ENCODE results near the gene TPRX2. TPM values are rescaled to one million over a fixed set of nuclear protein-coding genes. Genes with fewer than 3 reads are reported as not detected.
"Not testable (repeated sequence)": the region's sequence is repeated elsewhere in the genome, so short reads cannot be mapped to it uniquely, and the experiment has no call there.

The TPRX2 gene
- total RNA-seq (not detected), polyA plus RNA-seq (not detected)

- CTCF ChIA-PET (ENCODE audit: partially characterized antibody): interaction anchor here (3.8 kb wide), 1 partner anchor 10 kb away, joined by 15 read pairs; no protein-coding TSS in a partner anchor
- intact Hi-C loops (cut with micrococcal nuclease); H3K4me1 ChIP-seq (ENCODE audit: insufficient read depth, low read length); H3K27ac ChIP-seq (ENCODE audit: low read depth, low read length); POLR2A ChIA-PET (ENCODE audit: partially characterized antibody); H3K4me3 Mint-ChIP-seq; H3K9me3 Mint-ChIP-seq; H3K4me1 Mint-ChIP-seq; H3K36me3 Mint-ChIP-seq; DNase-seq; H3K4me3 ChIP-seq (ENCODE audit: low read length in 2 of 2); H3K9me3 ChIP-seq (ENCODE audit: control insufficient read depth in 1 of 2, low read length in 2 of 2); H3K27me3 ChIP-seq (ENCODE audit: insufficient read depth, low read length); H3K27ac Mint-ChIP-seq; H3K36me3 ChIP-seq (ENCODE audit: insufficient read depth, low read length): not testable (repeated sequence)
- peaks cover 12 to 27% of the 10 kb centered on the region in 2 donors for H3K27me3 Mint-ChIP-seq
These were observed at the start of gene TPRX2 for GRCh38 chr19:47858646-47859285. Gene TPRX2 (plus strand): TSS chr19:47859235. CDS start chr19:47859247, 12 bp downstream.

- H3K9me3 Mint-ChIP-seq: no peaks in the 10 kb centered on the region
- Histone ChIP-seq H3K27me3 (ENCODE audit: insufficient read depth, low read length) (no peaks in the 10 kb centered on the region), H3K4me1 (ENCODE audit: insufficient read depth, low read length) (no peaks in the 10 kb centered on the region), H3K27ac (ENCODE audit: low read depth, low read length) (no peak overlapping the region), H3K4me3 (ENCODE audit: low read length in 2 of 2) (no peak overlapping the region), H3K9me3 (ENCODE audit: control insufficient read depth in 1 of 2, low read length in 2 of 2) (no peaks in the 10 kb centered on the region), H3K36me3 (ENCODE audit: insufficient read depth, low read length) (no peaks in the 10 kb centered on the region)
- H3K4me3 Mint-ChIP-seq: no peak overlapping the region
- DNase-seq: peak; percentile 53 to 59 (median 58)
- intact Hi-C loops (cut with micrococcal nuclease): loop anchor here (1.0 kb wide), 1 partner anchor 50 kb away; no protein-coding TSS in a partner anchor
- peaks cover 8 to 11% of the 10 kb centered on the region in 2 donors for H3K27me3 Mint-ChIP-seq
- no peaks in the 10 kb centered on the region for H3K36me3 Mint-ChIP-seq
- no peaks in the 10 kb centered on the region for H3K4me1 Mint-ChIP-seq
- POLR2A ChIA-PET (ENCODE audit: partially characterized antibody): no interaction called here
- peak overlapping the region in 1 of 7 donors; percentile 54 for H3K27ac Mint-ChIP-seq
- CTCF ChIA-PET (ENCODE audit: partially characterized antibody): interaction anchor here (1.0 kb wide), 1 partner anchor 42 kb away, joined by 3 read pairs; no protein-coding TSS in a partner anchor
These were observed 45.6 kb upstream of the TPRX2 start for GRCh38 chr19:47813304-47813994.

- H3K4me3 ChIP-seq (ENCODE audit: low read length in 2 of 2): no peak overlapping the region
- H3K9me3 ChIP-seq (ENCODE audit: control insufficient read depth in 1 of 2, low read length in 2 of 2): no peaks in the 10 kb centered on the region
- DNase-seq: no peak
- H3K27me3 Mint-ChIP-seq: peaks cover 13 to 14% of the 10 kb centered on the region in 2 donors
- H3K9me3 Mint-ChIP-seq: no peaks in the 10 kb centered on the region
- no peak overlapping the region for H3K4me3 Mint-ChIP-seq
- no peaks in the 10 kb centered on the region for H3K36me3 Mint-ChIP-seq
- intact Hi-C loops (cut with micrococcal nuclease): loop anchor here (1.0 kb wide), 1 partner anchor 49 kb away; no protein-coding TSS in a partner anchor
- POLR2A ChIA-PET (ENCODE audit: partially characterized antibody): no interaction called here
- no peaks in the 10 kb centered on the region for H3K36me3 ChIP-seq (ENCODE audit: insufficient read depth, low read length)
- H3K27me3 ChIP-seq (ENCODE audit: insufficient read depth, low read length): no peaks in the 10 kb centered on the region
- H3K4me1 ChIP-seq (ENCODE audit: insufficient read depth, low read length): no peaks in the 10 kb centered on the region
- CTCF ChIA-PET (ENCODE audit: partially characterized antibody): interaction anchor here (1.0 to 1.2 kb wide), 3 partner anchors 8 to 42 kb away, joined by 3 to 4 read pairs (median 3); no protein-coding TSS in a partner anchor
- H3K27ac ChIP-seq (ENCODE audit: low read depth, low read length): no peak overlapping the region
- H3K4me1 Mint-ChIP-seq: no peaks in the 10 kb centered on the region
- peak overlapping the region in 1 of 7 donors; percentile 54 for H3K27ac Mint-ChIP-seq
These were observed 45.1 kb upstream of the TPRX2 start for GRCh38 chr19:47813995-47814328.

GRCh38 chr19:47816270-47816669 is 42.8 kb upstream of the TPRX2 start:
- H3K27ac ChIP-seq (ENCODE audit: low read depth, low read length); H3K27me3 ChIP-seq (ENCODE audit: insufficient read depth, low read length); H3K4me1 ChIP-seq (ENCODE audit: insufficient read depth, low read length); H3K36me3 Mint-ChIP-seq; H3K9me3 Mint-ChIP-seq; H3K4me3 Mint-ChIP-seq; H3K4me1 Mint-ChIP-seq; H3K4me3 ChIP-seq (ENCODE audit: low read length in 2 of 2); intact Hi-C loops (cut with micrococcal nuclease); H3K27ac Mint-ChIP-seq; H3K36me3 ChIP-seq (ENCODE audit: insufficient read depth, low read length); DNase-seq; H3K9me3 ChIP-seq (ENCODE audit: control insufficient read depth in 1 of 2, low read length in 2 of 2); POLR2A ChIA-PET (ENCODE audit: partially characterized antibody): not testable (repeated sequence)
- peaks cover 28 to 30% of the 10 kb centered on the region in 2 donors for H3K27me3 Mint-ChIP-seq
- CTCF ChIA-PET (ENCODE audit: partially characterized antibody): interaction anchor here (0.7 to 1.0 kb wide), 3 partner anchors 9 to 26 kb away, joined by 3 to 4 read pairs (median 4); no protein-coding TSS in a partner anchor

- H3K27ac ChIP-seq (ENCODE audit: low read depth, low read length); H3K36me3 Mint-ChIP-seq; DNase-seq; H3K27ac Mint-ChIP-seq; intact Hi-C loops (cut with micrococcal nuclease); H3K27me3 ChIP-seq (ENCODE audit: insufficient read depth, low read length); H3K36me3 ChIP-seq (ENCODE audit: insufficient read depth, low read length); H3K9me3 Mint-ChIP-seq; H3K9me3 ChIP-seq (ENCODE audit: control insufficient read depth in 1 of 2, low read length in 2 of 2); H3K4me3 ChIP-seq (ENCODE audit: low read length in 2 of 2); H3K4me1 ChIP-seq (ENCODE audit: insufficient read depth, low read length); CTCF ChIA-PET (ENCODE audit: partially characterized antibody); H3K4me3 Mint-ChIP-seq; H3K4me1 Mint-ChIP-seq; POLR2A ChIA-PET (ENCODE audit: partially characterized antibody): not testable (repeated sequence)
- H3K27me3 Mint-ChIP-seq: peaks cover 30 to 38% of the 10 kb centered on the region in 2 donors
These were observed 40.8 kb upstream of the TPRX2 start for GRCh38 chr19:47818221-47818620.

- intact Hi-C loops (cut with micrococcal nuclease): no loop called here
- CTCF ChIA-PET (ENCODE audit: partially characterized antibody): interaction anchor here (1.5 kb wide), 1 partner anchor 49 kb away, joined by 5 read pairs; no protein-coding TSS in a partner anchor
These were observed 39.2 kb upstream of the TPRX2 start for GRCh38 chr19:47819858-47820257.

GRCh38 chr19:47820410-47820809 is 38.6 kb upstream of the TPRX2 start:
- peak overlapping the region in 1 of 8 donors; percentile 65 for H3K4me3 Mint-ChIP-seq
- H3K27me3 ChIP-seq (ENCODE audit: insufficient read depth, low read length): no peaks in the 10 kb centered on the region
- H3K36me3 ChIP-seq (ENCODE audit: insufficient read depth, low read length): no peaks in the 10 kb centered on the region
- no peak overlapping the region for H3K4me3 ChIP-seq (ENCODE audit: low read length in 2 of 2)
- peaks cover 0 to 5% (median 3%) of the 10 kb centered on the region in 4 donors for H3K4me1 Mint-ChIP-seq
- H3K9me3 ChIP-seq (ENCODE audit: control insufficient read depth in 1 of 2, low read length in 2 of 2): no peaks in the 10 kb centered on the region
- H3K9me3 Mint-ChIP-seq: peaks cover 0 to 3% (median 0%) of the 10 kb centered on the region in 8 donors
- no peak for DNase-seq
- no peak overlapping the region for H3K27ac ChIP-seq (ENCODE audit: low read depth, low read length)
- H3K27me3 Mint-ChIP-seq: peaks cover 28 to 35% of the 10 kb centered on the region in 2 donors
- intact Hi-C loops (cut with micrococcal nuclease): no loop called here
- CTCF ChIA-PET (ENCODE audit: partially characterized antibody): interaction anchor here (1.5 kb wide), 1 partner anchor 49 kb away, joined by 5 read pairs; no protein-coding TSS in a partner anchor
- POLR2A ChIA-PET (ENCODE audit: partially characterized antibody): no interaction called here
- H3K4me1 ChIP-seq (ENCODE audit: insufficient read depth, low read length): no peaks in the 10 kb centered on the region
- no peaks in the 10 kb centered on the region for H3K36me3 Mint-ChIP-seq
- H3K27ac Mint-ChIP-seq: peak overlapping the region in 1 of 7 donors; percentile 71

More at GRCh38 chr19:47819858-47820257, 39.2 kb upstream of the TPRX2 start:
- H3K36me3 Mint-ChIP-seq: no peaks in the 10 kb centered on the region
- H3K27me3 ChIP-seq (ENCODE audit: insufficient read depth, low read length): no peaks in the 10 kb centered on the region
- H3K27me3 Mint-ChIP-seq: peaks cover 28 to 35% of the 10 kb centered on the region in 2 donors
- H3K27ac ChIP-seq (ENCODE audit: low read depth, low read length): no peak overlapping the region
- no peaks in the 10 kb centered on the region for H3K36me3 ChIP-seq (ENCODE audit: insufficient read depth, low read length)
- H3K9me3 ChIP-seq (ENCODE audit: control insufficient read depth in 1 of 2, low read length in 2 of 2): no peaks in the 10 kb centered on the region
- H3K4me1 ChIP-seq (ENCODE audit: insufficient read depth, low read length): no peaks in the 10 kb centered on the region
- no peak overlapping the region for H3K4me3 ChIP-seq (ENCODE audit: low read length in 2 of 2)
- H3K4me3 Mint-ChIP-seq: peak overlapping the region in 1 of 8 donors; percentile 3
- POLR2A ChIA-PET (ENCODE audit: partially characterized antibody): interaction anchor here (0.7 kb wide), 1 partner anchor 690 kb away, joined by 3 read pairs; no protein-coding TSS in a partner anchor
- peaks cover 0 to 3% (median 0%) of the 10 kb centered on the region in 8 donors for H3K9me3 Mint-ChIP-seq
- no peak for DNase-seq
- peaks cover 0 to 5% (median 3%) of the 10 kb centered on the region in 4 donors for H3K4me1 Mint-ChIP-seq
- H3K27ac Mint-ChIP-seq: no peak overlapping the region

All from CD4-positive, alpha-beta memory T cell (primary cell).